WTC11 (cell line): ENCODE data around the gene HIKESHI. TPM values are rescaled to one million over a fixed set of nuclear protein-coding genes. Genes with fewer than 3 reads are reported as not detected.

ENCODE experiments used
- ATAC-seq: fragments of 200-7000 bp; cut with Tn5 transposase; 2 replicates; pipeline ENCODE4 v1.10.0; 2021; ENCODE audit warnings: mild to moderate bottlenecking, moderate library complexity
- CTCF ChIA-PET: fragments of 300-600 bp; sonication (Branson Sonifier 250); formaldehyde crosslinking; loops from one replicate; lab custom pipeline; 2021; ENCODE audit warnings: antibody characterized with exemption; lab: Charles Lee
- POLR2A ChIA-PET: fragments of 350-600 bp; sonication (Branson Sonifier 250); formaldehyde crosslinking; loops from one replicate; lab custom pipeline; 2021; ENCODE audit warnings: antibody characterized with exemption; lab: Charles Lee
- DNase-seq: peaks from one replicate; pipeline ENCODE4 v3.0.0; 2021; ENCODE audit warnings: low spot score
- H3K27ac Mint-ChIP-seq: 2 replicates; pipeline ENCODE4 v1.8.0; 2021; ENCODE audit warnings: mixed read lengths
- H3K27me3 Mint-ChIP-seq: 2 replicates; pipeline ENCODE4 v1.8.0; 2021; ENCODE audit warnings: low read depth, mild to moderate bottlenecking, moderate library complexity, mixed read lengths
- H3K36me3 Mint-ChIP-seq: 2 replicates; pipeline ENCODE4 v1.8.0; 2021; ENCODE audit warnings: mixed read lengths
- H3K4me1 Mint-ChIP-seq: 2 replicates; pipeline ENCODE4 v1.8.0; 2022; ENCODE audit warnings: mixed read lengths
- H3K4me3 Mint-ChIP-seq: 2 replicates; pipeline ENCODE4 v1.8.0; 2021; ENCODE audit warnings: mild to moderate bottlenecking, moderate library complexity, mixed read lengths
- H3K9me3 Mint-ChIP-seq: 2 replicates; pipeline ENCODE4 v1.8.0; 2021; ENCODE audit warnings: mixed read lengths
- ATF2 ChIP-seq: sonication (generic); formaldehyde crosslinking; IDR thresholded peaks from 2 replicates; pipeline ENCODE4 v1.8.1; 2022; ENCODE audit warnings: low read depth, missing genetic modification reagents, borderline replicate concordance
- CDX4 ChIP-seq: fragments of 250-450 bp; sonication (Bioruptor Pico); IDR thresholded peaks from 2 replicates; pipeline ENCODE4 v1.9.0; 2021; ENCODE audit warnings: moderate library complexity, mild to moderate bottlenecking, inconsistent platforms, borderline replicate concordance
- CREM ChIP-seq: sonication (generic); formaldehyde crosslinking; IDR thresholded peaks from 2 replicates; pipeline ENCODE4 v1.8.1; 2022; ENCODE audit warnings: mild to moderate bottlenecking, missing genetic modification reagents, moderate library complexity
- E2F5 ChIP-seq: sonication (generic); formaldehyde crosslinking; IDR thresholded peaks from 2 replicates; pipeline ENCODE4 v1.8.1; 2022; ENCODE audit warnings: mild to moderate bottlenecking, moderate library complexity, missing genetic modification reagents
- FOXP1 ChIP-seq: sonication (generic); formaldehyde crosslinking; IDR thresholded peaks from 2 replicates; pipeline ENCODE4 v1.8.0; 2022; ENCODE audit warnings: missing genetic modification reagents, mild to moderate bottlenecking, moderate library complexity, borderline replicate concordance
- FOXP4 ChIP-seq: sonication (generic); formaldehyde crosslinking; IDR thresholded peaks from 2 replicates; pipeline ENCODE4 v1.8.0; 2022; ENCODE audit warnings: mild to moderate bottlenecking, missing genetic modification reagents
- GTF2I ChIP-seq: fragments of 250-450 bp; sonication (Bioruptor Pico); conservative IDR thresholded peaks from 2 replicates; pipeline ENCODE4 v1.4.0; 2021; ENCODE audit warnings: mild to moderate bottlenecking
- MLX ChIP-seq: sonication (generic); formaldehyde crosslinking; IDR thresholded peaks from 2 replicates; pipeline ENCODE4 v1.8.1; 2023; ENCODE audit warnings: mild to moderate bottlenecking, missing genetic modification reagents, moderate library complexity
- NFATC4 ChIP-seq: fragments of 250-450 bp; sonication (Bioruptor Pico); IDR thresholded peaks from 2 replicates; pipeline ENCODE4 v1.9.0; 2021; ENCODE audit warnings: mild to moderate bottlenecking
- NR2C2 ChIP-seq: sonication (generic); formaldehyde crosslinking; IDR thresholded peaks from 2 replicates; pipeline ENCODE4 v1.8.0; 2022; ENCODE audit warnings: mild to moderate bottlenecking, missing genetic modification reagents
- PRDM15 ChIP-seq: sonication (generic); formaldehyde crosslinking; IDR thresholded peaks from 2 replicates; pipeline ENCODE4 v1.8.0; 2022; ENCODE audit warnings: missing genetic modification reagents
- PRRX2 ChIP-seq: fragments of 250-450 bp; sonication (Bioruptor Pico); IDR thresholded peaks from 2 replicates; pipeline ENCODE4 v1.8.0; 2021; ENCODE audit warnings: mild to moderate bottlenecking
- RORB ChIP-seq: fragments of 250-450 bp; sonication (Bioruptor Pico); IDR thresholded peaks from 2 replicates; pipeline ENCODE4 v1.9.0; 2021; ENCODE audit warnings: mild to moderate bottlenecking
- TEAD4 ChIP-seq: sonication (generic); formaldehyde crosslinking; IDR thresholded peaks from 2 replicates; pipeline ENCODE4 v1.8.0; 2022; ENCODE audit warnings: mild to moderate bottlenecking, missing genetic modification reagents
- USF2 ChIP-seq: sonication (generic); formaldehyde crosslinking; IDR thresholded peaks from 2 replicates; pipeline ENCODE4 v1.8.1; 2023; ENCODE audit warnings: mild to moderate bottlenecking, missing genetic modification reagents, moderate library complexity
- ZBTB43 ChIP-seq: sonication (generic); formaldehyde crosslinking; IDR thresholded peaks from 2 replicates; pipeline ENCODE4 v1.8.1; 2023; ENCODE audit warnings: mild to moderate bottlenecking, missing genetic modification reagents
- ZNF219 ChIP-seq: sonication (generic); formaldehyde crosslinking; IDR thresholded peaks from 2 replicates; pipeline ENCODE4 v1.8.0; 2023; ENCODE audit warnings: missing genetic modification reagents, mild to moderate bottlenecking, borderline replicate concordance
- ZNF425 ChIP-seq: fragments of 250-450 bp; sonication (Bioruptor Pico); conservative IDR thresholded peaks from 2 replicates; pipeline ENCODE4 v1.9.0; 2021; ENCODE audit warnings: mild to moderate bottlenecking
- ZNF532 ChIP-seq: fragments of 250-450 bp; sonication (Bioruptor Pico); IDR thresholded peaks from 2 replicates; pipeline ENCODE4 v1.9.0; 2021; ENCODE audit warnings: mild to moderate bottlenecking, borderline replicate concordance
- total RNA-seq: library from RNA; stranded (reverse); gene quantifications from 3 replicates; pipeline ENCODE4 v1.2.3, GENCODE V29; 2021

Gene HIKESHI
- total RNA-seq, 1 experiment from 2014 or later = 48.3 TPM

- TF ChIP-seq PRDM15 (CRISPR knock-in tag) = no peak
- no peak for TF ChIP-seq ZNF425 (CRISPR knock-in tag)
- TF ChIP-seq USF2 = no peak
- no peak for TF ChIP-seq CREM (CRISPR knock-in tag)
- no peak for TF ChIP-seq ZBTB43 (CRISPR knock-in tag)
- no peak for TF ChIP-seq E2F5
- no peak for TF ChIP-seq PRRX2 (CRISPR knock-in tag)
- TF ChIP-seq ATF2 (CRISPR knock-in tag) = no peak
- no peak for TF ChIP-seq FOXP4 (CRISPR knock-in tag)
- no peak for TF ChIP-seq NFATC4 (CRISPR knock-in tag)
- no peak for TF ChIP-seq NR2C2 (CRISPR knock-in tag)
- no peak for TF ChIP-seq FOXP1 (CRISPR knock-in tag)
- TF ChIP-seq ZNF532 (CRISPR knock-in tag) = no peak
- no peak for TF ChIP-seq GTF2I (CRISPR knock-in tag)
- no peak for TF ChIP-seq CDX4
- TF ChIP-seq RORB = no peak
- TF ChIP-seq MLX (CRISPR knock-in tag) = no peak
- TF ChIP-seq ZNF219 (CRISPR knock-in tag) = no peak
- TF ChIP-seq TEAD4 (CRISPR knock-in tag) = no peak
- POLR2A ChIA-PET = no interaction called here
- H3K27ac Mint-ChIP-seq = no peak overlapping the region; the same call in 1 of the 2 replicates
- H3K36me3 Mint-ChIP-seq = no peaks in the 10 kb centered on the region
- DNase-seq (no peak), ATAC-seq (peak; percentile 80)
- H3K27me3 Mint-ChIP-seq = no peaks in the 10 kb centered on the region
- peaks cover 4% of the 10 kb centered on the region for H3K4me1 Mint-ChIP-seq
- CTCF ChIA-PET = interaction anchor here (1.2 kb wide), 1 partner anchor 27 kb away, joined by 5 read pairs; no protein-coding TSS in a partner anchor
- no peak overlapping the region for H3K4me3 Mint-ChIP-seq
- H3K9me3 Mint-ChIP-seq = no peaks in the 10 kb centered on the region
These were observed 86.2 kb downstream of the HIKESHI start for GRCh38 chr11:86388198-86388597.
